Measurements from ENCODE around the gene TTI1. TPM values are rescaled to one million over a fixed set of nuclear protein-coding genes. Genes with fewer than 3 reads are reported as not detected.

TTI1 gene
- 24.2 and 40.3 TPM in 2 replicates for total RNA-seq (2014; rRNA removed; shearing (Covaris generic))

DNA sequence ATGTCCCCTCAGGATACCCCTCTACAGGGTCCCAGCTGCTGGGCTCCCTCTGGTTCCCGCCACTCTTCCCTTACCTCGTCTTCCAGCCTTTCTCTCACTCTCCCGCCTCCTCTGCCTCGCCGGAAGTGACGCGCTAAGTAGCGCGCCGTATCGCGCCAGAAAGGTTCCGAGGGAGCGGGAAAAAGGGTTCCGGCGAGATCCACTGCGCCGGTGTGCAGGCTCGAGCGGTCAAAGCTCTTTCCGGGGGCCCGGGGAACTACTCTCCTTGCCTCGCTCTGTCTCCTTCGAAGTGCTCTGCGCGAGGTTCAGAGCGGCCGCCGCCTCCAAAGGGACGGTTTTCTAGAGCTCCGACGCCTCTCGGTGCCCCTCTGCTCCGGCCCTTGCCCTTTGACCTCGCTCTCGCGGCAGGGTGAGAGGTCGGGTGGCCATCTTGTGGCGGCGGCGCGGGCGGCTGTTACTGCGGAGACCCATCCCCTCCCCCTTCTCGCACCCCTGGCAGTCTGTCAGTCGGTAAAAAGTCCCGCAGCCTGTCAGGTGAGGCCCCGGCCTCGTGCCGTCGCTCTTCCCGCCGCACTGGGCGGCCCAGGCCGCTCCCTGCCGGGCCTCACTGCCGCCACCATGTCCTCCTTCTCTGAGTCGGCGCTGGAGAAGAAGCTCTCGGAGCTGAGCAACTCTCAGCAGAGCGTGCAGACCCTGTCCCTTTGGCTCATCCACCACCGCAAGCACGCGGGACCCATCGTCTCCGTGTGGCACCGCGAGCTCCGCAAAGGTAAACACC lies at the start of gene TTI1, which contains the start of gene RPRD1B:
TSS of gene TTI1 (minus strand) at position 127 of the 778 bp plus-strand sequence. CDS start 19,640 bp downstream, outside the sequence.
TSS of gene RPRD1B (plus strand) at position 417 of the 778 bp plus-strand sequence. CDS start at position 619, 202 bp downstream.
- DNase-seq (ENCODE audit: low read depth) = peak; percentile 95

DNA sequence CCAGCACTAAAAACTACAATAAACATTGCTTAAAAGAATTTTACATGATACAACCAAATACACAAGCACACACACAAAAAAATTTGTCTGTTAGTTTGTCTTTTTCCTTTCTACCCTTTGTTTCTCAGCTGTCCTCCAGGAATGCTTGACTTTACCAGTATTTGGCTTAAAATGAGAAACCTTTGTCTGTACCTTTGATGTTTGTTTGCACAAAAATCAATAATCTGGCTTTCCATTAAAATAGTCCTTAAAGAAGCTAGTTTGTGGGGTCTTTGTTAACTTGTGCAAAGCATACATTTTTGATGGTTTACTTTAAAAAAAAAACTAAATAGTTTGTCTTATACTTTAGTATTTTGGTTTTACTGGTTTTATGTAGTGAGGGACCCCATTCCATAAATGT lies 49.6 kb upstream of the TTI1 start:
- no peak for DNase-seq (ENCODE audit: low read depth)

DNA sequence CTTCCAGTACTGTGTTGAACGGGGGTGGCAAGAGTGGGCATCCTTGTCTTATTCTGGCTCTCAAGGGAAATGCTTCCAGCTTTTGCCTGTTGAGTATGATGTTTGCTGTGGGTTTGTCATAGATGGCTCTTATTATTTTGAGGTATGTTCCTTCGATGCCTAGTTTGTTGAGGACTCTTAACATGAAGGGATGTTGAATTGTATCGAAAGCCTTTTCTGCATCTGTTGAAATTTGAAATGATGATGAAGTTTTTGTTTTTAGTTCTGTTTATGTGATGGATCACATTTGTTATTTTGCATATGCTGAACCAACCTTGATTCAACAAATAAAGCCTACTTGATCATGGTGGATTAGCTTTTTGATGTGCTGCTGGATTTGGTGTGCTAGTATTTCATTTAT lies 48.3 kb upstream of the TTI1 start:
- DNase-seq (ENCODE audit: low read depth) = no peak

DNA sequence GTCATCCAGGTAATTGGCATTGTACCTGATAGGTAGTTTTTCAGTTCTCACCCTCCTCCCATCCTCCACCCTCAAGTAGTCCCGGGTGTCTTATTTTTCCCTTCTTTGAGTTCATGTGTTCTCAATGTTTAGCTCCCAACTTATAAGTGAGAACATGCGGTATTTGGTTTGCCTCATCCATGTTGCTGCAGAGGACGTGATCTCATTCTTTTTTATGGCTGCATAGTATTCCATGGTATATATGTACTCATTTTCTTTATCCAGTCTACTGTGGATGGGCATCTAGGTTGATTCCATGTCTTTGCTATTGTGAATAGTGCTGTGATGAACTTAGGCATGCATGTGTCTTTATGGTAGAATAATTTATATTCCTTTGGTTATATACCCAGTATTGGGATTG lies 46.1 kb upstream of the TTI1 start:
- no peak for DNase-seq (ENCODE audit: low read depth)

DNA sequence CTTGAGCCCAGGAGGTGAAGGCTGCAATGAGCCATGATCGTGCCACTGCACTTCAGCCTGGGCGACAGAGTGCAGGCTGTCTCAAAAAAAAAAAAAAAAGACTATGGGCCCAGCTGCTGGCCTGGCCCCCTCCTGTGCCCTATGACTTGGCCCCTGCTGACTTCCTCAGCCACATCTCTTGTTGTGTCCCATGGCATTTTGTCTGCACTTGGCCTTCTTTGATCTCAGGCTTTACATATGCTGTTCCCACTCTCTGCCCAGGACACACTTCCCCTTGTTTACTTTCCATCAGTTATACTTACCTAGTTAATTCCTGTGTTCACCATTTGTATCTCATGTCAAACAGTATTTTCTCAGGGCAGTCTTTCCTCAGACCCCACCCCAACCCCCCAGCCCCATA lies 44.8 kb upstream of the TTI1 start:
- no peak for DNase-seq (ENCODE audit: low read depth)

DNA sequence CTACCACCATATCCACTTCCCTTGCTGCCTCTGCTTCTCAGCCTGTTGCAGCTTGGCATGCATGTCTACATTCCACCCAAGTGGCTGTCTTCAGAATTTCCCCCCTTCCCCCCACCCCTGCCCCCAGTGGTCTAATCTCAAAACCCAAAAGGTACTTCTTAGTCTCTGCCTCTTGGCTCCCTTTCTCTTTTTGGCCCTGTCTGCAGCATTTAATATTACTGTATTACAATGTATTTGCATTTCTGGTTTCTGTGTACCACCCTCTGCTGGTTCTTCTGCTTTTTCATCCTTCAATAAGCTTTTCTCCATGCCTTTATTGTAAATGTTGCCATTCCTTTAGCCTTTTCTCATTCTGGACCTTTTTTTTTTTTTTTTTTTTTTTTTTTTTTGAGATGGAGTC lies 43.3 kb upstream of the TTI1 start:
- no peak for DNase-seq (ENCODE audit: low read depth)

DNA sequence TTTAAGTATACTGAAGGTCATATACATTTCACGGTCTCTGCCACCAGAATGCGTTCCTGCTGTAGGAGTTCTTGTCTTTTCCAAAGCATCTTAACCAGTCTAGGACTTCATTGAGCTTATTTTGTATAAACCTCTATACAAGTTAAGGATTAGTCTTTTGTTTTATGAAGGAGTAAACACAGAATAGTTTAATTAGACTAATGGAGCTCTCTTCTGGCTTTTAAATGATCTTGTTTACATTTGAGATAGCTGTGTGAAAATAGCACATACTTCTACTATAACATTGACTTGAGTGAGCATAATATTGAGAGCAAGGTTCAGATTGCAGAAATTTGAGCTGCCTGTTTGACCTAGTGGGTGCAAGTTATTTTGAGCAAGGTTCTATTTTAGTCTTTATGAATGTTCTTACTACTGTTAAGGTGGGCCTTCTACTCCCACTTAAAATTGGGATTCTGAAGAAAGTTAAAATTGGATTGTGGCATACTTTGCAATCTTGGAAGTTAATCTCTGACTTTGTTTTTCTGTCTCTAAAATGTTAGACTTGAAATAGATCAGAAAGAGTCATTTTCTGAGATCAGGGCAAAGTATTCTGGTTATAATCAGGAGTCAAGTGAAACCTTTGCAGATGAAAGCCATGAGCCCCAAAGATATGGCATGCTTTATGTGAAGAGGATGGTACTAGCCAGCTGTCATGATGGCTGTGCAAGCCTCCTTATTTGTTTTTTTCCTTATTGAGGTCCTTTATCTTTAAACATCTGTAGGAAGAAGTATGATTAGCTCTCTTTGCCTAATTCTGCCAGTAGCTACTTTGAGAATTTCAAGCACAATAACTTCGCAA lies 42.1 kb upstream of the TTI1 start:
- DNase-seq (ENCODE audit: low read depth) = no peak

DNA sequence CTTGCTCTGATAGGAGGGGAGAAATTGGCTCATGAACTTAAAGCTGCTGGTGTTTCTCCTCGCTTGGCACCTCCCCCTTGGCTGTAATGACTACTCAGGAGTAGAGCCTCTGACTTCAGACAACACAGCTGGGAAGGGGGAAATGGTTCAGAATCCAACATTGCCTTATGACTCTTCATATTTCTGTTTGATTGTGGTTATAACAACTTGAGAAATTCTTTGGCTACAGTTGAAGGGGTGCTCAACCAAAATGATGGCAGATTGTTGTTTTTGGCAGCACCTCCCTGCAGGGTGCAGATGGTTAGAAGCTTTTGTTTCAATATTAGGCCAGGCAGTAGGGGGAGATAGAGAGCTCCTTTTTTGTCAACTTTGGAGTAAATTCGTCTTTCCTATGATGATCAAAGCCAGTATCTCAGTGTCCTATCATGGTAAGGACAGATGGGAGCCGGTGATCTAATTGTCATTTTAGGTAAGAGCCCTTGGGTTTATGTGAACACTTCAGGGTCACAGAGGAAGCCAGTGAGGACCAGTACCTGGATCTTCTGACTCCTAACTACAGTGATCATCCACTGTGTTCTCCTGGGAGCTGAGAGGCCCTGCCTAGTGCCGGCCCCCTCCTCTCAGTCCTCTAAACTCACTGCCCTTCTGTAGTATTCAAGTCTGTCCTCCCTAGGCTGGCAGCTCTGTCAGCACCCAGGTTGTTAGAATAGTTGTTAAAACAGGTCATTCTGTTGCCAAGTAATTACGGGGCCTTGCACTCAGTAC lies 40.2 kb upstream of the TTI1 start:
- peak; percentile 93 for DNase-seq (ENCODE audit: low read depth)

DNA sequence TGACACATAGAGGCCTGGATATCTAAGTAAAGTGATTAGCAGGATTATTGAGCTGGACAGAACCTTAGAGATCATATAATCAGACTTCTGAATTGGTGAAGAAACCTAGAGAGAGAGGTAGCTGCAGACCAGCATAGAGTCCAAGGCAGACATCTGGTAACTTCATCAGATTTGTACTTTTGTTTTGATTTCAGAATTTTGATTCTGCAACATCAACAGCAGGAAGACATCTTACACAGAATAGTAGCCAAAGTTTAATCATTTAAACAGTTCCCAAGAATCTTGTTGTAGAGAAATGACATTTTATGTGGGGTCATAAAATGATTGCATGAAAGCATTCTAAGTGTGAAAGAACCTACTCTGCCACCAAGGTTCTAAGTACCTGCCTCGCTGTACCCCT lies 39.6 kb upstream of the TTI1 start:
- DNase-seq (ENCODE audit: low read depth) = no peak

DNA sequence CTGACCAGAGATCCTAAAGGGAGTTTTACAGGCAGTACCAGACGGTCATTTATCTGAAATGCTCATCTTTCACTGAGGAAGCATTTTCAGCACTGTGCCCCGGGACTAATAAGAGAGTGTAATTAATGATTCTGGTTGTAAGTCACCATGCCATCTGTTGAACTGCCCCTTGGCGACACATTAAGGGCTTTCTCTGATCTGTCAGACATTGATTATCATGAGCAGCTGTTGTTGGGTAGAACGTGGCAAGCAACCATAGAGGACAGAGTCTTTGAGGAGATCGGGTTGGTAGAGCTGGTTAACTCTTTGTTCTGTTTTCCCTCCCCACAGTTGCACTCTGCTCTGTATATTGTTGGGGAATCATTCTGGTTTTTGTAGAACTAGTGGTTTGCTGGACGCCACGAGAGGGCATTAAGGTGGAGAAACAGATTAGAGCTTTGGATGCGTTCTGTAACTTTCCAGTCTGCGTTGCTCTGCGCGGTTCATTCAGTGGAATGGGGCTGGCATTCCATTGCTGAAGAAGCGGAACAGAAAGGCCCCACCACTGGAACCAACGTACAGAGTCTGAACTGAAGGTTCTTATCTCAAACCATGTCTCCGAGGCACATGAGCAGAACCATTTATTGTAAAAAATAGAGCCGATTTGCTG lies 34.6 kb upstream of the TTI1 start:
- DNase-seq (ENCODE audit: low read depth) = no peak

DNA sequence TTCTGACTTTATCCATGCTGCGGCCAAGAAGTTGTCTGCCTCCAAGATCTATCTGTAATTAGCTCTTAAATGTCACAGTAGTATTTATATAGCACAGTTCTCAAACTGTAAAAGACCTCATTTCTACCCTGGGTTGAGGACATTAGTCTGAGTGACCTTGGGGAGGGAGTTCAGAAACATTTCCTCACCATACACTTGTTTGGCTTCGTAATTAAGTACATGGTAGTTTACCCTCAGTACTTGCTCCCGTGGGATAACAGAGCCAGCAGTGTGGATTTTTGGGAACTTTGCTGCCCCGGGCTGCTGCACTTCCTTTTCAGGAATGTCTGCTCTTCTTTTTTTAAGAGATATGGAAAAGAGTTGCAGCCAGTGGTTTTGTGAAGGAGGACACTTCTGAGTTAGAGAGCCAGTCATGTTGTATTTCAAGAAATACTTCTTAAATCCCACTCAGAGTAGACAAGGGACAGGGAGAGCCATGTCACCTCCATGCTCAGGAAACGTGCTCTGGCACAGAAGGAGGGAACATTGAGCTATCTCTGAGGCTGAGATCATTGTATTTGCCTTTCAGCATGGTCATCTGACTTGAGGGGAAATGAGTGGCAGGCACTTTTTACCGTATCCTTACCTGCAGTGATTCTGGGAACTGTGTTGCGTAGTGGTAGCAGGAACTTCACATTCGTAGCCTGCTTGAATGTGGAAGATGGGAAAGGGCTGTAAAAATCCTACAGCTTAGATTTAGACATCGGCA lies 33.9 kb upstream of the TTI1 start:
- no peak for DNase-seq (ENCODE audit: low read depth)

DNA sequence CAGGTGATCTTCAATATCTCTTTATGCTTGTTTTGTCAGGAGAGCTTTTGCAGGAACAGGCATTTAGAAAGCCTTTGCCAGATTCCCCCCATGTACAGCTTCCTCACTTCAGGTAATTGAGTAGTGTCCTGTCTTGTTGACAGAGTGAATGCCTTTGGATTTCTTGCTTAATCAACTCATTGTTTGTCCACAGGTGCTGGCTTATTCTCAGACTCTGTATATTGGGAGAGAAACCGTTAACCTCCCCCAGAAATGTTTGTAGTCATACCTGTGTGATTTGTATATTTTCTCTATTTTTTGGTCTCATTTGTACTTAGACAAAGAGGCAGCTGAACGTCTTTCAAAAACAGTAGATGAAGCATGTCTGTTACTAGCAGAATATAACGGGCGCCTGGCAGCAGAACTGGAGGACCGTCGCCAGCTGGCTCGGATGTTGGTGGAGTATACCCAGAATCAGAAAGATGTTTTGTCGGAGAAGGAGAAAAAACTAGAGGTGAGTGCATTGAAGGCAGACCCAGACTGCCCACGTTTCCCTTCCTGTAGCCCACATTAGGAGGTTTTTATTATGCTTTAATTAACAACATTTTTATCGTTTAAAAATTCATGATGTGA lies 32.6 kb upstream of the TTI1 start:
- DNase-seq (ENCODE audit: low read depth) = no peak

DNA sequence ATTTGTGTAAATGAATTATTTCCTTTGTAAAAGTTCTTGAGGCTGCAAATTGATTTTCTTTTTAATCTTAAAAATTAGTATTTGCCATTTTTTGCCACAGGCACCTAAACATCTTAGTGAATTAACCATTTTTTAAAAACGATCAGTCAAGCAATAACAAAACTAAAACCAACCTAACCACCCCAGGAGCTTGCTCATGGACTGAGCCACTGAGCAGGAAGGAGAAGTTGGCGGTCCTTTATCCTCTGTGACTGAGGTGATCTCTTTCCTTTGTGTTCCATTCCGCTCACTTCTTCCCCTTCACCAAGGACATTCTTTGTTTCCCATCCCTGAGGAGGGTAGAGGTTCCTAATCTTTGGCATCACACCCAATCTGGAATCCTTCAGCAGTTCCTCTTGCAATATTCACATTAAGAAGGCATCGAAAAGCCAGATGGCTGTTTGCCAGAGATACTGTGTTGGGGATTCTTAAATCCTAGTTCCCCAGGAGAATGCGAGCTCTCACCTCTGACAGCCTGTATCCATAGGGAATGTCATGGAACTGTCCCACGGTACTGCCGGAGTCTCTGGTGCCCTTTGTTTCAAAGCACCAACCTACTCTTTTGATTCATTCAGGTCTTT lies 30.8 kb upstream of the TTI1 start:
- no peak for DNase-seq (ENCODE audit: low read depth)

DNA sequence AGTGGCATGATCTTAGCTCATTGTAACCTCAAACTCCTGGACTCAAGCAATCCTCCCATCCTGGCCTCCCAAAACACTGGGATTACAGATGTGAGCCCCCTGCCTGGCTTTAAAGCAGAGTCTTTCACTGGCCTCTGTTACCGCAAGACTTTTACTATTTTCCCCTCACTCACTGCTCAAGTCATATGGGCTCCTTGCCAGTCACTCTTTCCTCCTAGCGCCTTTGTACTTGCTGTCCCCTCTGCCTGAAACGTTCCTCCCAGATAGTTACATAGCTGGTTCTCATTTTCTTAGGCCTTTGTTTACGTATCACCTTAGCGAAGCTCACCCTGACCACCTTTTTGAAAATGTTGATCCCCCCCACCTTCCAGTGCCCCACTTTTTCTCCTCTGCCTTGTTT lies 29.6 kb upstream of the TTI1 start:
- no peak for DNase-seq (ENCODE audit: low read depth)

DNA sequence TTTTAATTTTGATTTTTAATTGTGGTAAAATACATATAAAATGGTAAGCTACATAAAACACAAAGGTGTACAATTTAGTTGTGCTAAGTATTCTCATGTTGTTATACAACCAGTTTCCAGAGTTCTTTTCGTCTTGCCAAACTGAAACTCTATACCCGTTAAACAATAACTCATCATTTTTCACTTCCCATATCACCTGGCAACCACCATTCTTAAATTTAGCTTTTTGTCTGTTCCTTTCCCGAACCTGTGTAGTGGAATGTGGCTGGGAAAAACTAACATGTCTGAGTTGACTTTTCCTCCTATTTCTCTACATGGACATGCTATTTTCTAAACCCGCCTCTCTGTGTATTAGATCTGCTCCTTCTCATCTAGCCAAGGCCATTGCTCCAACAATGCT lies 27.9 kb upstream of the TTI1 start:
- DNase-seq (ENCODE audit: low read depth) = no peak

DNA sequence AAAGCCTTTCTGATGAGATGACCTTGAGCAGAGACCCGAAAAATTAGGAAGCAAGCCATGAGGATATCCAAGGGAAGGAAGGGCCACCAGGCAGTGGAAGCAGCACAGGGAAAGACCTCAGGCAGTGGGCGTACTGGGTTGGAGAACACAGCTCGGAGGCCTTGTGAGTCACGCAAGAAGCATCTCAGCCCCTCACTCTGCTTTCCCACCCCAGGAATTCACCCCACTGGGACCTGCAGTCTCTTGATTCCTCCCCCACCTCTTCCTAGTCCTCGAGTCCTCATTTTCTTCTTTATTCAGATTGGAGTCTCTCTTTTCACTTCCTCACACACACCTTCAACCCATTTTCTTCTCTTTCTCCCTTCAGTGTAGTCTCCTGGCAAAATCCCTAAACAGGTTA lies 27.3 kb upstream of the TTI1 start:
- DNase-seq (ENCODE audit: low read depth) = peak; percentile 32

DNA sequence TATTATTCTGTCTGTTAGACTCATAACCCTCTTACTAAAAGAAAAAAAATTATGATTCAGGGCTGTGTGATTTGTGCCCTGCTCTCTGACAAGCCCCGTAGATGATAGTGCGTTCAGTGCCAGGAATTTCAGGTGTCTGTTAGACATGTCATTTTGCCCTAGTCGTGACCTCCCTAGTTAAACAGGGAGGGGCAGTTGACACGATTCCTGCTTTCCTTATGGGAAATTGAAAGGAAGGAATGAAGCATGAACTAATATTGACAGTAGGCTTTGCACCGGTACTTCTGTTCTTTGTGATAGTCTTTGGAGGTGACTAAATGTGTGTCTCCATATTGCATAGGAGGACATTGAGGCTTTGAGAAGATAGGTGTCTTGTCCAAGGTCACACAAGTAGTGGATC lies 26.6 kb upstream of the TTI1 start:
- no peak for DNase-seq (ENCODE audit: low read depth)

DNA sequence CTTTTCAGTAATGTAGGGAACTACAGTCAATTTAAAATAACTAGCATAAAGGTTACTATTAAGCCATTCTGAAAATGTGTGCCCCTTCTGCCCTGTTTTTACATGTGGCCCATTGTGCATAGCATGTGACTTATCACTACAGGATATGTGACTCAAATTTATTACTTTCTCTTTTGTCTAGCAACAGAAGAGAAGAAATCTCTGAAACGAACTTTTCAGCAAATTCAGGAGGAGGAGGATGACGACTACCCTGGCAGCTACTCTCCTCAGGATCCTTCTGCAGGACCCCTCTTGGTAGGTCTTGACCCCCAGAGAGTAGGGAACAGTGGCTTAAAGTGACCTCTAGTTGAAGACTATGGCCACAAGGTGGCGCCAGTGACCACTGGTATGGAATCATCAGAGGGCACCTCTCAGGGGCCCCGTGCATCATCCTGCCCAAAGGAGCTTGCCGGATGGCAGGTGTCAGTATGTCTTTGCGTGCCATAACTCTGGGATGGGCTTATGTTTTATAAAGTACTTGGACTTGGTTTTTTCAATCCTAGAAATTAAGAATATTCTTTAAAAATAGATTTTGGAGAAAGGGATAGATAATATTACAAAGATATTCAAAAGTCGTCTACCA lies 24.2 kb upstream of the TTI1 start:
- DNase-seq (ENCODE audit: low read depth) = peak; percentile 83

DNA sequence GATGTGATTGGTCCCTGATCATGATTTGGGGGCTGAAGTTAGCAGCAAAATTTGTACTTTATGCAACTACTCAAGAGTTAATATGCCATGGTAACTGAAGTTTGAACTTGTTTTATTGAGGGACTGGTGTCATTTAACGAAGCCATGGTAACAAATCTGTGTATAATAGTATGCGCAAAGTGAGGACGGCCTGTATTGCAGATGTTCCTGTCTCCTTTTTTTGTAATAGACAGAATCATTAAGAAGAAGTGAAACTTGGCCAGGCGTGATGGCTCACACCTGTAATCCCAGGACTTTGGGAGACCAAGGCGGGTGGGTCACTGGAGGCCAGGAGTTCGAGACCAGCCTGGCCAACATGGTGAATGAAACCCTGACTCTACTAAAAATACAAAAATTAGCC lies 22.6 kb upstream of the TTI1 start:
- no peak for DNase-seq (ENCODE audit: low read depth)

DNA sequence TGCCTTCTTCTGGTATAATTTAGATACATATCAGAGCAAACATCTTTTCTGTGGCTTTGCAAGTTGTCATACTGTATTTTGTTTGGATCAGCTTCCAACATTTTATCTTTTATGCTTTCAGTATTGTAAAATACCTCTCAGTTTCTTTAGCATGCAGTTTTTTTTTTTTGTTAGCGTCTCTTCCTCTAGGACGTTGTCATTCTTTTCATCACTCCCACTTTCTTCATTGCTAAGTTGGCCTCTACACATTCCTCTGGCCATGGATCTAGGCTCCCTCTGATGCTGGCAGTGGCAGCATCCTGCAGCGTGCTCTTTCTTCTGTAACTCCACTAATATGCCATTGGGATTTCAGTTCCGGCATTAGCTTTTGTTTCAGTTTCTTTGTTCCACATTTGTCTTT lies 22.0 kb upstream of the TTI1 start:
- DNase-seq (ENCODE audit: low read depth) = no peak
